Activated T-helper 2 cell treated with anti-CD3 and anti-CD28 coated beads, Interferon-gamma antibody, Interleukin-2, Interleukin-4, amounts not matched to agents 10 μg/mL and 5 μg/mL and 100 μg/mL, durations not matched to agents 14 hours and 24 hours and 36 hours (primary cell): ENCODE data around the gene IQGAP3. TPM values are rescaled to one million over a fixed set of nuclear protein-coding genes. Genes with fewer than 3 reads are reported as not detected.
"Not testable (repeated sequence)": the region's sequence is repeated elsewhere in the genome, so short reads cannot be mapped to it uniquely, and the experiment has no call there.

Experiments
- DNase-seq: peaks from one replicate; pipeline ENCODE4 v3.0.0; 2021; ENCODE audit warnings: low spot score
- H3K27ac Mint-ChIP-seq: one replicate; pipeline ENCODE4 v1.8.0; 2021; ENCODE audit warnings: mixed read lengths
- H3K27me3 Mint-ChIP-seq: one replicate; pipeline ENCODE4 v1.8.0; 2021; ENCODE audit warnings: low read depth, mixed read lengths
- H3K36me3 Mint-ChIP-seq: one replicate; pipeline ENCODE4 v1.8.0; 2021; ENCODE audit warnings: low read depth, mixed read lengths
- H3K4me1 Mint-ChIP-seq: one replicate; pipeline ENCODE4 v1.8.0; 2021; ENCODE audit warnings: low read depth, mixed read lengths
- H3K4me3 Mint-ChIP-seq: one replicate; pipeline ENCODE4 v1.8.0; 2021; ENCODE audit warnings: low read depth, mild to moderate bottlenecking, moderate library complexity, mixed read lengths
- H3K9me3 Mint-ChIP-seq: one replicate; pipeline ENCODE4 v1.8.0; 2021; ENCODE audit warnings: mixed read lengths
- intact Hi-C: fragments of 100-400 bp; cut with micrococcal nuclease; formaldehyde crosslinking; loops from one replicate; pipeline ENCODE4 v1.15.1; 2023
- total RNA-seq: library from RNA; stranded (reverse); gene quantifications from 2 replicates; pipeline ENCODE4 v1.2.3, GENCODE V29; 2022

Gene IQGAP3
- total RNA-seq, 1 donor from 2014 or later: 16.1 TPM

- Mint-ChIP-seq H3K27ac (no peak overlapping the region), H3K36me3 (peaks cover 18% of the 10 kb centered on the region), H3K4me1 (peaks cover 3% of the 10 kb centered on the region), H3K9me3 (no peaks in the 10 kb centered on the region), H3K27me3 (no peaks in the 10 kb centered on the region), H3K4me3 (no peak overlapping the region)
- intact Hi-C loops: no loop called here
- no peak for DNase-seq
Observed at GRCh38 chr1:156553860-156554485, 18.4 kb downstream of the IQGAP3 start.

- H3K36me3 Mint-ChIP-seq: peaks cover 18% of the 10 kb centered on the region
- H3K9me3 Mint-ChIP-seq, intact Hi-C loops: not testable (repeated sequence)
Observed at GRCh38 chr1:156552937-156553336, 19.4 kb downstream of the IQGAP3 start.

GRCh38 chr1:156552518-156552917, 19.8 kb downstream of the IQGAP3 start:
- no peaks in the 10 kb centered on the region for H3K9me3 Mint-ChIP-seq
- peaks cover 18% of the 10 kb centered on the region for H3K36me3 Mint-ChIP-seq
- intact Hi-C loops: no loop called here

More at GRCh38 chr1:156552937-156553336, 19.4 kb downstream of the IQGAP3 start:
- not testable (repeated sequence) for H3K27ac Mint-ChIP-seq, DNase-seq, H3K27me3 Mint-ChIP-seq, H3K4me3 Mint-ChIP-seq, H3K4me1 Mint-ChIP-seq

GRCh38 chr1:156551869-156552268, 20.5 kb downstream of the IQGAP3 start:
- intact Hi-C loops: no loop called here

More at GRCh38 chr1:156552518-156552917, 19.8 kb downstream of the IQGAP3 start:
- Mint-ChIP-seq H3K4me3 (no peak overlapping the region), H3K27ac (no peak overlapping the region), H3K27me3 (no peaks in the 10 kb centered on the region), H3K4me1 (peaks cover 3% of the 10 kb centered on the region)
- no peak for DNase-seq

GRCh38 chr1:156551066-156551643, 21.2 kb downstream of the IQGAP3 start:
- Mint-ChIP-seq H3K27me3 (no peaks in the 10 kb centered on the region), H3K9me3 (no peaks in the 10 kb centered on the region), H3K27ac (no peak overlapping the region), H3K4me1 (peaks cover 3% of the 10 kb centered on the region), H3K4me3 (no peak overlapping the region), H3K36me3 (peaks cover 13% of the 10 kb centered on the region)
- no peak for DNase-seq
- intact Hi-C loops: no loop called here

More at GRCh38 chr1:156551869-156552268, 20.5 kb downstream of the IQGAP3 start:
- Mint-ChIP-seq H3K36me3 (peaks cover 18% of the 10 kb centered on the region), H3K9me3 (no peaks in the 10 kb centered on the region), H3K27me3 (no peaks in the 10 kb centered on the region), H3K4me3 (no peak overlapping the region), H3K4me1 (peaks cover 3% of the 10 kb centered on the region), H3K27ac (no peak overlapping the region)
- no peak for DNase-seq

- Mint-ChIP-seq H3K36me3 (peaks cover 6% of the 10 kb centered on the region), H3K9me3 (no peaks in the 10 kb centered on the region), H3K4me1 (peaks cover 3% of the 10 kb centered on the region), H3K4me3 (no peak overlapping the region), H3K27me3 (no peaks in the 10 kb centered on the region), H3K27ac (no peak overlapping the region)
- DNase-seq: no peak
- intact Hi-C loops: no loop called here
Observed at GRCh38 chr1:156550346-156550745, 22.0 kb downstream of the IQGAP3 start.

- Mint-ChIP-seq H3K27me3 (no peaks in the 10 kb centered on the region), H3K4me3 (no peak overlapping the region)
- intact Hi-C loops: no loop called here
Observed at GRCh38 chr1:156549831-156550230, 22.5 kb downstream of the IQGAP3 start.

GRCh38 chr1:156549390-156549789, 23.0 kb downstream of the IQGAP3 start:
- H3K27me3 Mint-ChIP-seq: no peaks in the 10 kb centered on the region
- no peak for DNase-seq
- H3K9me3 Mint-ChIP-seq: no peaks in the 10 kb centered on the region
- H3K36me3 Mint-ChIP-seq: peaks cover 6% of the 10 kb centered on the region
- intact Hi-C loops: no loop called here
- H3K4me1 Mint-ChIP-seq: peaks cover 9% of the 10 kb centered on the region
- H3K4me3 Mint-ChIP-seq: no peak overlapping the region
- H3K27ac Mint-ChIP-seq: no peak overlapping the region

More at GRCh38 chr1:156549831-156550230, 22.5 kb downstream of the IQGAP3 start:
- H3K9me3 Mint-ChIP-seq: no peaks in the 10 kb centered on the region
- peaks cover 6% of the 10 kb centered on the region for H3K36me3 Mint-ChIP-seq
- H3K4me1 Mint-ChIP-seq: peaks cover 6% of the 10 kb centered on the region
- no peak for DNase-seq
- H3K27ac Mint-ChIP-seq: no peak overlapping the region

- intact Hi-C loops: no loop called here
- DNase-seq: no peak
- Mint-ChIP-seq H3K36me3 (peaks cover 7% of the 10 kb centered on the region), H3K27me3 (no peaks in the 10 kb centered on the region), H3K27ac (no peak overlapping the region), H3K4me1 (peaks cover 7% of the 10 kb centered on the region), H3K4me3 (no peak overlapping the region), H3K9me3 (no peaks in the 10 kb centered on the region)
Observed at GRCh38 chr1:156547982-156548381, 24.4 kb downstream of the IQGAP3 start.

- H3K4me1 Mint-ChIP-seq: peaks cover 7% of the 10 kb centered on the region
- intact Hi-C loops: no loop called here
- peaks cover 8% of the 10 kb centered on the region for H3K36me3 Mint-ChIP-seq
- H3K27me3 Mint-ChIP-seq: no peaks in the 10 kb centered on the region
- H3K9me3 Mint-ChIP-seq: no peaks in the 10 kb centered on the region
- DNase-seq: no peak
- H3K27ac Mint-ChIP-seq: no peak overlapping the region
- H3K4me3 Mint-ChIP-seq: no peak overlapping the region
Observed at GRCh38 chr1:156547434-156547833, 24.9 kb downstream of the IQGAP3 start.

DNA sequence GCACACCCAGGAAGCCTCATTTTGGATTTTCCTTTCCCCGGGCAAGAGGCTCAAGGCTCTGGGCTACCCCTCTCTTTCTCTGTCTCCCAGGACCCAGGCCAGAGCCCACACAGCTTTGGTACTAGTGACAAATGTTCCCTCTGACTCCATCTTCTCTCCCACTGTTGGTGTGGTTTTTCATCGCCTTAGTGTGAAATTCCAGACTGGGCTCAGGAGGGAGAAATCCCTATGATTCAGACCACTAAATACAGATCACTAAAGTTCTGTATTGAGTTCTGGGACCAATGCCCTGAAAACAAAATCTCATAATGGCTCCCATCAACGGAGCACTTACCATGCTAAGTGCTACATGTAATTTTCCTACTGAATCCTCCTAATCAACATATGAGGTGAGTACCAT, 26.1 kb downstream of the IQGAP3 start:
- Mint-ChIP-seq H3K27ac (no peak overlapping the region), H3K27me3 (no peaks in the 10 kb centered on the region), H3K4me1 (peaks cover 7% of the 10 kb centered on the region), H3K9me3 (no peaks in the 10 kb centered on the region), H3K4me3 (no peak overlapping the region), H3K36me3 (peaks cover 10% of the 10 kb centered on the region)
- intact Hi-C loops: no loop called here
- no peak for DNase-seq

GRCh38 chr1:156544592-156545102, 27.7 kb downstream of the IQGAP3 start:
- no peaks in the 10 kb centered on the region for H3K27me3 Mint-ChIP-seq
- peaks cover 13% of the 10 kb centered on the region for H3K36me3 Mint-ChIP-seq
- no peak overlapping the region for H3K27ac Mint-ChIP-seq
- H3K4me3 Mint-ChIP-seq: no peak overlapping the region
- DNase-seq: no peak
- H3K9me3 Mint-ChIP-seq: no peaks in the 10 kb centered on the region
- intact Hi-C loops: no loop called here
- H3K4me1 Mint-ChIP-seq: peaks cover 7% of the 10 kb centered on the region

DNA sequence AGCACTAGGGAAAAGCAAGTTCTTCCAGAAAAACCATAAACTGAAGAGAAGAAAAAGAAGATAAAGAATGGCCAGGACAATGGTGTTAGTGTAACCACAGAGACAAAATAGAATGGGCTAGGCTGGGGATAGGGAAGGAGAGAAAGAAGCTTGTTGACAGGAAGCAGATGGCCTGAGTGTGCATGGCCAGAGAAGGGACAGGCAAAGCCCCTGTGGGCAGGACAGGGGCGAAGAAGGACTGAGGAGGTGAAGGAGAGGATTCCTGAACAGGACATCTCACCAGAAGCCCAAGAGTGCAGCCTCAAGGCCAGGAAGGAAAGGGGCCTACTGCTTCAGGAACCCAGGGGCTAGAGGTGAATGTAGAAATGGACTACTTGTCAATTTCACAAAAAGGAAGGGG, 29.3 kb downstream of the IQGAP3 start:
- intact Hi-C loops: no loop called here
- H3K27me3 Mint-ChIP-seq: no peaks in the 10 kb centered on the region
- peaks cover 9% of the 10 kb centered on the region for H3K4me1 Mint-ChIP-seq
- peaks cover 23% of the 10 kb centered on the region for H3K36me3 Mint-ChIP-seq
- no peak overlapping the region for H3K27ac Mint-ChIP-seq
- no peaks in the 10 kb centered on the region for H3K9me3 Mint-ChIP-seq
- no peak for DNase-seq
- no peak overlapping the region for H3K4me3 Mint-ChIP-seq
